DOHH2 (cell line): ENCODE measurements around the gene TEC.

Experiments
- H3F3A ChIP-seq: fragments of 200-600 bp; sonication (generic), shearing (Covaris generic); 2 replicates; pipeline ENCODE4 v1.6.0; 2016; ENCODE audit warnings: antibody characterized with exemption, mild to moderate bottlenecking; ENCODE audit not compliant: control insufficient read depth, insufficient read depth
- H3K27ac ChIP-seq: fragments of 200-600 bp; sonication (generic); 2 replicates; pipeline ENCODE4 v1.5.1; 2014; ENCODE audit warnings: low read depth, mild to moderate bottlenecking, low read length, moderate library complexity
- H3K27me3 ChIP-seq: fragments of 200-600 bp; sonication (generic); 2 replicates; pipeline ENCODE4 v1.6.1; 2014; ENCODE audit warnings: mild to moderate bottlenecking, low read length, mixed read lengths; ENCODE audit not compliant: control insufficient read depth
- H3K36me3 ChIP-seq: fragments of 200-600 bp; sonication (generic); 2 replicates; pipeline ENCODE4 v1.6.1; 2014; ENCODE audit warnings: mild to moderate bottlenecking, low read length, moderate library complexity, mixed read lengths; ENCODE audit not compliant: control insufficient read depth
- H3K4me1 ChIP-seq: fragments of 200-600 bp; sonication (generic); 2 replicates; pipeline ENCODE4 v1.6.1; 2014; ENCODE audit warnings: mild to moderate bottlenecking, low read length, mixed read lengths; ENCODE audit not compliant: control insufficient read depth
- H3K4me2 ChIP-seq: fragments of 200-600 bp; sonication (generic); 2 replicates; pipeline ENCODE4 v1.6.0; 2014; ENCODE audit warnings: mild to moderate bottlenecking, low read length, moderate library complexity
- H3K4me3 ChIP-seq: fragments of 200-600 bp; sonication (generic); 2 replicates; pipeline ENCODE4 v1.5.1; 2014; ENCODE audit warnings: mild to moderate bottlenecking, low read length, mixed read lengths
- H3K79me2 ChIP-seq: fragments of 200-600 bp; sonication (generic); 2 replicates; pipeline ENCODE4 v1.6.1; 2014; ENCODE audit warnings: mild to moderate bottlenecking, low read length, mixed read lengths; ENCODE audit not compliant: control insufficient read depth
- H3K9me2 ChIP-seq: fragments of 200-600 bp; sonication (generic); replicated peaks from 2 replicates; pipeline ENCODE4 v1.6.1; 2014; ENCODE audit warnings: mild to moderate bottlenecking, low read length, mixed read lengths; ENCODE audit not compliant: control insufficient read depth
- H3K9me3 ChIP-seq: fragments of 200-600 bp; sonication (generic); 2 replicates; pipeline ENCODE4 v1.6.1; 2014; ENCODE audit warnings: antibody characterized with exemption, low read length, mixed read lengths; ENCODE audit not compliant: control insufficient read depth, insufficient read depth
- H4K20me1 ChIP-seq: fragments of 200-600 bp; sonication (generic); 2 replicates; pipeline ENCODE4 v1.6.0; 2014; ENCODE audit warnings: low read depth, mild to moderate bottlenecking, antibody characterized with exemption, low read length, moderate library complexity; ENCODE audit not compliant: control insufficient read depth, insufficient read depth
- EZH2phosphoT487 ChIP-seq: fragments of 200-600 bp; sonication (generic); IDR thresholded peaks from 2 replicates; pipeline ENCODE4 v1.6.1; 2017; ENCODE audit warnings: borderline replicate concordance, mild to moderate bottlenecking, antibody characterized with exemption, low read length, moderate library complexity, mixed read lengths
- TF ChIP-seq, protein P1 (sequence below): fragments of 200-600 bp; sonication (generic); IDR thresholded peaks from one replicate; pipeline ENCODE4 v1.5.1; 2014; ENCODE audit warnings: antibody characterized with exemption, mild to moderate bottlenecking, low read depth, low read length; ENCODE audit not compliant: poor library complexity, severe bottlenecking

Gene TEC

DNA sequence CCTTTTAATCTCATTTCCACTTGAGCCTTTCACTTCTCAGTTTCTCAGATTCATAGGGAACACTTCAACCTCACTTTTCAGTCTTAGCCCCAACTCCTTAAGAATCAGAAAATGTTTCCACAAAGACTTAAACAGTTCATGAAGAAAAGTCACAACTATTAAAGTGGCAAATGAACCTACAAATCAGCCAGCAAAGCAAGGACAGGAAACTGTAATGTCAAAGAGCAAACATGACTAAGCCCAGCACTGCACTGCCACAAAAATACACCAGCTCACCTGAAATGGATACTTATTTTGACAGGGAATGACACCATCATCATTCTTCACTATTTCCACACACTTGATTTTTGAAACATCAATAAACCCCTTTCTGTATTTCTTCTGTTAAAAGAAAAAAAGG is 93.8 kb downstream of the TEC start:
- no peaks in the 10 kb centered on the region for H3K9me2 ChIP-seq
- H3K4me1 ChIP-seq = peaks cover 46% of the 10 kb centered on the region
- peaks cover 47% of the 10 kb centered on the region for H3K36me3 ChIP-seq
- H3K4me2 ChIP-seq = no peak overlapping the region
- H3K27ac ChIP-seq = no peak overlapping the region
- peaks cover 3% of the 10 kb centered on the region; the same call in 1 of the 2 replicates for H3F3A ChIP-seq
- no peaks in the 10 kb centered on the region for H4K20me1 ChIP-seq
- H3K4me3 ChIP-seq = no peak overlapping the region
- no peaks in the 10 kb centered on the region for H3K27me3 ChIP-seq
- peaks cover 18% of the 10 kb centered on the region; the same call in 1 of the 2 replicates for H3K9me3 ChIP-seq
- H3K79me2 ChIP-seq = peaks cover 33% of the 10 kb centered on the region
- no peak for TF ChIP-seq EZH2phosphoT487
- TF ChIP-seq, protein P1, sequence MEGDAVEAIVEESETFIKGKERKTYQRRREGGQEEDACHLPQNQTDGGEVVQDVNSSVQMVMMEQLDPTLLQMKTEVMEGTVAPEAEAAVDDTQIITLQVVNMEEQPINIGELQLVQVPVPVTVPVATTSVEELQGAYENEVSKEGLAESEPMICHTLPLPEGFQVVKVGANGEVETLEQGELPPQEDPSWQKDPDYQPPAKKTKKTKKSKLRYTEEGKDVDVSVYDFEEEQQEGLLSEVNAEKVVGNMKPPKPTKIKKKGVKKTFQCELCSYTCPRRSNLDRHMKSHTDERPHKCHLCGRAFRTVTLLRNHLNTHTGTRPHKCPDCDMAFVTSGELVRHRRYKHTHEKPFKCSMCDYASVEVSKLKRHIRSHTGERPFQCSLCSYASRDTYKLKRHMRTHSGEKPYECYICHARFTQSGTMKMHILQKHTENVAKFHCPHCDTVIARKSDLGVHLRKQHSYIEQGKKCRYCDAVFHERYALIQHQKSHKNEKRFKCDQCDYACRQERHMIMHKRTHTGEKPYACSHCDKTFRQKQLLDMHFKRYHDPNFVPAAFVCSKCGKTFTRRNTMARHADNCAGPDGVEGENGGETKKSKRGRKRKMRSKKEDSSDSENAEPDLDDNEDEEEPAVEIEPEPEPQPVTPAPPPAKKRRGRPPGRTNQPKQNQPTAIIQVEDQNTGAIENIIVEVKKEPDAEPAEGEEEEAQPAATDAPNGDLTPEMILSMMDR = no peak

DNA sequence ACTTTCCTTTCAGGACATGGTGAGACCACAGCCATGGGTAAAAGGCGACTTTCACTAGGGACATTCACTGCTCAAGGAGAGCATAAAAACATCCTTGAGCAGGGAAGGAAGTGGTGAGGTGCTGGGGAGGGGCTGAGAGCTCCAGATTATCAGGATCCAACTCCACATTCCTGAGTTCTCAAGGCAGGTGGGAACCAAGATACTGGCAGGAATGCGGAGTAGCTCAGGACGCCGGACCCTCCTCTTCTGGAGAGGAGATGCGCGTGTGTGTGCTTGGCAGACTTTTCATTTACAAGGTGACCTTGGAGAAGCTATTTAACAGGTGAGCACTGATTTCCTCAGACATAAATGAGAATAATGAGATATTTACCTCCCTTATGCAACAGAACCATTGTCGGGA is 94.3 kb downstream of the TEC start:
- Histone ChIP-seq H3K36me3 (peaks cover 51% of the 10 kb centered on the region), H3K4me2 (no peak overlapping the region), H3K4me3 (no peak overlapping the region), H3K9me3 (peaks cover 18% of the 10 kb centered on the region; the same call in 1 of the 2 replicates), H3K27me3 (no peaks in the 10 kb centered on the region), H4K20me1 (no peaks in the 10 kb centered on the region), H3K4me1 (peaks cover 41% of the 10 kb centered on the region), H3K27ac (no peak overlapping the region), H3K9me2 (no peaks in the 10 kb centered on the region), H3F3A (peaks cover 3% of the 10 kb centered on the region; the same call in 1 of the 2 replicates), H3K79me2 (peaks cover 28% of the 10 kb centered on the region)
- no peak for TF ChIP-seq EZH2phosphoT487
- TF ChIP-seq, protein P1 = no peak

DNA sequence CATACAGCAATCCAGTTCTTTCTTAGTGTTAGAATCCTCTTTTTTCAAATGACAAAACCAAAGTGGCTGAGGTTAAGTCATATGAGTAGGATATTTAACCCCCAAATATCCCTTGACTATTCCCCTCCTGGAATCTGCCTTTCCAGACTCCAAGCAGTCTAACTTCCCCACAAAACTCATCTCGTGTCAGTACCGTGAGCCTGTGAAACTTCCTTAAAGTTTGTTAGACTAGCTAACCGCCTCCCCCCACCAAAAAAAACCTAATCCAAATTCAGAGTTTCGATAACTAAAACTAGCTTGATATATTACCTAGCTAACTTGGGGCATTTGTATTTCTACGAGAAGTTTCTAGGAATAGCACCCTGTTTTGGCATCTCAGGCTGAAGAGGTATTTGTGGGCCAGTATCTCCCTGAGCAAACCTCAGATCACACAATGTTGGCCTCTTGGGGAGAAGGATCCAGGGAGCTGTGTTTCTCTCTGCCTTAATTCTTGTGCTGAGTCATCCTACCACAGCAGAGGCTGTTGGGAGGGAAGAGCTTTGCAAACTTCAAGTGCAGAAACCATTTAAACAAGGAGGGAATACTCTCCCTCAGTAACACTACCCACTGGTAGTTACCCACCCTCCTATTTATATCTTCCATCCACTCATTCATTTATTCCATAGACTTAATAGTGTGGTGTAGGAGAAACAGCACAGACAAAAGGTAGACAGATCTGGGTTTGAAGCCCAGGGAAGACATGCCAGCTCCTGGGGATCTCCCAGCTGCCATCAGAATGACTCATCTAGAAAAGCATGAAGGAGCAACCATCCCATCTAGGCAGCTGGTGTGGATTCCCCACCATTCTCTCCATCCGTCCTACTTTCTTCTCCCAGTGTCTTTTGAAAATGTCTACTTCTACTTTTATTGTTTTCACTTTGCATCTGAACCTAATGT is 96.3 kb downstream of the TEC start:
- Histone ChIP-seq H3K4me1 (peaks cover 37% of the 10 kb centered on the region), H3K9me3 (peaks cover 11% of the 10 kb centered on the region; the same call in 1 of the 2 replicates), H3K27me3 (no peaks in the 10 kb centered on the region), H3F3A (peaks cover 3% of the 10 kb centered on the region; the same call in 1 of the 2 replicates), H3K36me3 (peaks cover 63% of the 10 kb centered on the region), H3K9me2 (no peaks in the 10 kb centered on the region), H3K79me2 (peaks cover 19% of the 10 kb centered on the region), H3K4me3 (no peak overlapping the region), H3K4me2 (no peak overlapping the region), H3K27ac (no peak overlapping the region), H4K20me1 (no peaks in the 10 kb centered on the region)
- no peak for TF ChIP-seq EZH2phosphoT487
- TF ChIP-seq, protein P1 = no peak
